ENCODE data around the gene G6PC1. TPM values are rescaled to one million over a fixed set of nuclear protein-coding genes. Genes with fewer than 3 reads are reported as not detected.
"Not testable (repeated sequence)": the region's sequence is repeated elsewhere in the genome, so short reads cannot be mapped to it uniquely, and the experiment has no call there.

G6PC1 gene
- total RNA-seq, 2 experiments from 2014 or later, result not detected

DNA sequence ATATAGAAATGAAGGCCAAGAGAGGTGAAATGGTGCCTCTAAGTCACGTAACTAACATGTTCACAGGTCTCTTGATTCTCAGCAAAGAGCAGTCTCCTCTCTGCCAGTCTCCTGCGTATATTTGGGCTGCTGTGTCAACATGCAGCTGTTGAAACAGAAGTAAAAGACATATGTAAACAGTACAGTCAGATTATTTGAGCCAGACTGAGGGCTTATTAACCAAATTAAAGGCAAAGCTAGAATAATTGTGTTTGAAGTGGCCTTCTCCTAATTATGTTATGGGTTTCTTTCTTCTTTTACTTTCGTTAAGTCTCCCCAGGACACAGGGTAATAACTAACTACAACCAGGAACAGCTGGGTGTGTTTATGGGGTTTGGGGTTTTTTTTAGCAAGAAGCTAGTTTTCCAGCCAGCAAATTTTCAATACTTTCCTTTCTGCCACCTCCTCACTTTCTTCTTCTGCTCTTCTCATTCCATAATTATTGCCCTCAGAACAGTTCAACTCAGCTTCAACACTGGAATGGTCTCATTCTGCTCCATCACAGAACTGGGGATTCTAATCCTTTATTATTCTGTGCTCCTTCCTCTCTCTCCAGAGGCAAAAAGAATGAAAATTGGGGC lies 18.4 kb downstream of the G6PC1 start:
- ChIA-PET CTCF (interaction anchor here (0.8 kb wide), 1 partner anchor 10 kb away, joined by 5 read pairs; no protein-coding TSS in a partner anchor), POLR2A (no interaction called here)
- no peak overlapping the region for H3K4me3 Mint-ChIP-seq
- H3K27ac Mint-ChIP-seq, result no peak overlapping the region
- no peaks in the 10 kb centered on the region for H3K36me3 Mint-ChIP-seq (ENCODE audit: low read depth)
- H3K27me3 Mint-ChIP-seq, result peaks cover 4% of the 10 kb centered on the region
- ATAC-seq (no peak), DNase-seq (no peak)
- no peaks in the 10 kb centered on the region for H3K9me3 Mint-ChIP-seq
- no peak for TF ChIP-seq CTCF (IDR thresholded peaks at IDR 0.05)
- H3K4me1 Mint-ChIP-seq (ENCODE audit: low read depth), result no peaks in the 10 kb centered on the region
- intact Hi-C loops (cut with micrococcal nuclease), result no loop called here

DNA sequence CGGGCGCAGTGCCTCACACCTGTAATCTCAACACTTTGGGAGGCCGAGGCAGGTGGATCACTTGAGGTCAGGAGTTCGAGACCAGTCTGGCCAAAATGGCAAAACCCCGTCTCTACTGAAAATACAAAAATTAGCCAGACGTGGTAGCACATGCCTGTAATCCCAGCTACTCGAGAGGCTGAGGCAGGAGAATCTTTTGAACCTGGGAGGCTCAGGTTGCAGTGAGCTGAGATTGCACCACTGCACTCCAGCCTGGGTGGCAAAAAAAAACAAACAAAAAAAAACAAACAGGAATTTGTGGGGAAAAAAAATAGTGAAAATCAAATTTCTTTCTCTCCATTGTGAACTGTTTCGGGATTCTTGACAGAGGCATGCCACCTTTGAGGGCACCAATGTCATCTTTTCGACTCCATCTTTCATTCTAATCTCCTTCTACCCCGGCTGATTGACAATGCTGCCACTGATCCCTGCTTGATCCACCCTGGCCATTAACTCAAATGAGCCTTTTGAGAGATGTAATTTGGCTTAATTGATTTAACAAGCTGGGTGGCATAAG lies 19.0 kb downstream of the G6PC1 start:
- H3K27ac Mint-ChIP-seq; H3K36me3 Mint-ChIP-seq (ENCODE audit: low read depth); H3K27me3 Mint-ChIP-seq; ATAC-seq; DNase-seq; H3K4me1 Mint-ChIP-seq (ENCODE audit: low read depth); H3K9me3 Mint-ChIP-seq; CTCF ChIA-PET; H3K4me3 Mint-ChIP-seq: not testable (repeated sequence)
- intact Hi-C loops (cut with micrococcal nuclease), result loop anchor here (10.0 kb wide), 1 partner anchor 75 kb away; the partner anchor contains the start of gene AOC2
- POLR2A ChIA-PET, result interaction anchor here (1.1 kb wide), 1 partner anchor 9 kb away, joined by 4 read pairs; no protein-coding TSS in a partner anchor

GRCh38 chr17:42920106-42920900 lies 19.7 kb downstream of the G6PC1 start:
- Mint-ChIP-seq H3K27ac (no peak overlapping the region), H3K4me3 (no peak overlapping the region), H3K27me3 (peaks cover 4% of the 10 kb centered on the region), H3K9me3 (no peaks in the 10 kb centered on the region), H3K36me3 (ENCODE audit: low read depth) (no peaks in the 10 kb centered on the region), H3K4me1 (ENCODE audit: low read depth) (no peaks in the 10 kb centered on the region)
- intact Hi-C loops (cut with micrococcal nuclease), result loop anchor here (10.0 kb wide), 1 partner anchor 76 kb away; the partner anchor contains the start of gene AOC2
- TF ChIP-seq CTCF (IDR thresholded peaks at IDR 0.05), result no peak
- ChIA-PET CTCF (no interaction called here), POLR2A (interaction anchor here (1.1 kb wide), 1 partner anchor 8 kb away, joined by 4 read pairs; no protein-coding TSS in a partner anchor)
- DNase-seq (no peak), ATAC-seq (no peak)

DNA sequence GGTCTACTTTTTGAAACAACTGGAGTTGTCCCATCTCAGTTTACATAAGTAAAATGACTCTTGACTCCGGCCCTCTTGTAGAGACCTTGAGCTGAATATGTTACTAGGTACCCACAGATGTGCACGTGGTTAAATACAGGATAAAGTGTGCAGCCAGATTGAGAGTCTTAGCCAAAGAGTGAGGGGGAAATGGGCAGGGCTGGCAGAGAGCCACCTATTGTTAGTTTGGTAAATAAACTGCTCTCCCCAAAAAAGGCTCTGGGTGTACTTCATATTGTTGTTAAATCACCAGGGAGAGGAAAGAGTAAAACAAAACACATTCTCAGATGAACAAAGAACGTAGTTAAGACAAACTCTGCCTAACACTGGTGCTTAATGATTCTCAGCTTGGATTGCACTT lies 20.3 kb downstream of the G6PC1 start:
- no peaks in the 10 kb centered on the region for H3K4me1 Mint-ChIP-seq (ENCODE audit: low read depth)
- DNase-seq (no peak), ATAC-seq (no peak)
- no peak overlapping the region for H3K27ac Mint-ChIP-seq
- TF ChIP-seq CTCF (IDR thresholded peaks at IDR 0.05), result no peak
- no peak overlapping the region for H3K4me3 Mint-ChIP-seq
- ChIA-PET CTCF (no interaction called here), POLR2A (no interaction called here)
- H3K9me3 Mint-ChIP-seq, result no peaks in the 10 kb centered on the region
- no peaks in the 10 kb centered on the region for H3K36me3 Mint-ChIP-seq (ENCODE audit: low read depth)
- H3K27me3 Mint-ChIP-seq, result peaks cover 4% of the 10 kb centered on the region
- intact Hi-C loops (cut with micrococcal nuclease), result loop anchor here (10.0 kb wide), 1 partner anchor 76 kb away; the partner anchor contains the start of gene AOC2

DNA sequence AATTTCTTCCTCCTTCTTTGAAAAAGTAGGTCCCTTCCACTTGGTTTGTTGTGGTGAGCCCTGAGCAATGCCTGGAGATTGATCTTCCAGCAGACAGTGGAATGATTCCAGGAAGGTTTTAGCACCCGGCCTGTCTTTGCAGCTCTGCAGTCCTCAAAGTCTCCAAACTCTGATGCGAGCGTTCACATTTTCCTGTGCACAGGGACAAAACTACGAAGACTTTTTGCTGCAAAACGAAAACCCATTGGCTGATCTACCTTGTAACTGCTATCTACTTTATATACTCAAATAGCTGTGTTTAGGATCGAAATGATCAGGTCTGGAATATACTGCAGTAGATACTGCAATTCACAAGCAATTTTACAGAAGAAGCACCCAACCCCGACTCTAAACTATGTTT lies 21.7 kb downstream of the G6PC1 start:
- Mint-ChIP-seq H3K4me1 (ENCODE audit: low read depth) (no peaks in the 10 kb centered on the region), H3K27me3 (peaks cover 4% of the 10 kb centered on the region), H3K36me3 (ENCODE audit: low read depth) (no peaks in the 10 kb centered on the region), H3K9me3 (no peaks in the 10 kb centered on the region), H3K4me3 (no peak overlapping the region), H3K27ac (no peak overlapping the region)
- intact Hi-C loops (cut with micrococcal nuclease), result loop anchor here (10.0 kb wide), 1 partner anchor 77 kb away; the partner anchor contains the start of gene AOC2
- DNase-seq (no peak), ATAC-seq (no peak)
- CTCF ChIA-PET, result interaction anchor here (1.0 kb wide), 1 partner anchor 10 kb away, joined by 3 read pairs; no protein-coding TSS in a partner anchor
- POLR2A ChIA-PET, result interaction anchor here (0.7 kb wide), 1 partner anchor 9 kb away, joined by 3 read pairs; no protein-coding TSS in a partner anchor
- TF ChIP-seq CTCF (IDR thresholded peaks at IDR 0.05), result no peak

- H3K27me3 Mint-ChIP-seq; ATAC-seq; H3K4me1 Mint-ChIP-seq (ENCODE audit: low read depth); DNase-seq; H3K36me3 Mint-ChIP-seq (ENCODE audit: low read depth); H3K4me3 Mint-ChIP-seq; H3K9me3 Mint-ChIP-seq; H3K27ac Mint-ChIP-seq: not testable (repeated sequence)
- ChIA-PET CTCF (interaction anchor here (1.0 kb wide), 2 partner anchors 9 to 80 kb away, joined by 3 read pairs; no protein-coding TSS in a partner anchor), POLR2A (interaction anchor here (0.8 kb wide), 1 partner anchor 118 kb away, joined by 3 read pairs; no protein-coding TSS in a partner anchor)
- intact Hi-C loops (cut with micrococcal nuclease), result loop anchor here (10.0 kb wide), 1 partner anchor 79 kb away; the partner anchor contains the start of gene AOC2
These were observed 22.9 kb downstream of the G6PC1 start for GRCh38 chr17:42923472-42923871.

All from activated CD8-positive, alpha-beta T cell treated with anti-CD3 and anti-CD28 coated beads for 36 hours (primary cell).